ENCODE results near the gene FARS2. TPM values are rescaled to one million over a fixed set of nuclear protein-coding genes. Genes with fewer than 3 reads are reported as not detected.

The FARS2 gene
- total RNA-seq, 1 donor from 2014 or later, result 23.3 TPM

- no peaks in the 10 kb centered on the region for H3K4me1 Mint-ChIP-seq
- peaks cover 4% of the 10 kb centered on the region for H3K9me3 Mint-ChIP-seq
- H3K27ac Mint-ChIP-seq (ENCODE audit: unreplicated experiment), result no peak overlapping the region
- no peak overlapping the region for H3K4me3 Mint-ChIP-seq
- no peak for DNase-seq (ENCODE audit: low read depth, low spot score)
- no peaks in the 10 kb centered on the region for H3K27me3 Mint-ChIP-seq (ENCODE audit: low read depth)
- H3K36me3 Mint-ChIP-seq (ENCODE audit: low read depth), result no peaks in the 10 kb centered on the region
- no peak for TF ChIP-seq CTCF (conservative IDR thresholded peaks at IDR 0.05)
Measured at GRCh38 chr6:5365436-5366195, 104.3 kb downstream of the FARS2 start.

- Mint-ChIP-seq H3K4me3 (no peak overlapping the region), H3K36me3 (ENCODE audit: low read depth) (no peaks in the 10 kb centered on the region), H3K9me3 (peaks cover 4% of the 10 kb centered on the region), H3K27me3 (ENCODE audit: low read depth) (no peaks in the 10 kb centered on the region), H3K4me1 (no peaks in the 10 kb centered on the region), H3K27ac (ENCODE audit: unreplicated experiment) (no peak overlapping the region)
- TF ChIP-seq CTCF (conservative IDR thresholded peaks at IDR 0.05), result no peak
- DNase-seq (ENCODE audit: low read depth, low spot score), result no peak
Measured at GRCh38 chr6:5366941-5367340, 105.6 kb downstream of the FARS2 start.

GRCh38 chr6:5367510-5367909 lies 106.2 kb downstream of the FARS2 start:
- DNase-seq (ENCODE audit: low read depth, low spot score), result no peak
- Mint-ChIP-seq H3K36me3 (ENCODE audit: low read depth) (no peaks in the 10 kb centered on the region), H3K4me3 (no peak overlapping the region), H3K27me3 (ENCODE audit: low read depth) (no peaks in the 10 kb centered on the region), H3K9me3 (peaks cover 4% of the 10 kb centered on the region), H3K27ac (ENCODE audit: unreplicated experiment) (no peak overlapping the region), H3K4me1 (no peaks in the 10 kb centered on the region)
- no peak for TF ChIP-seq CTCF (conservative IDR thresholded peaks at IDR 0.05)

- Mint-ChIP-seq H3K4me3 (no peak overlapping the region), H3K27me3 (ENCODE audit: low read depth) (no peaks in the 10 kb centered on the region), H3K9me3 (no peaks in the 10 kb centered on the region), H3K36me3 (ENCODE audit: low read depth) (no peaks in the 10 kb centered on the region), H3K4me1 (peaks cover 3% of the 10 kb centered on the region), H3K27ac (ENCODE audit: unreplicated experiment) (no peak overlapping the region)
- no peak for DNase-seq (ENCODE audit: low read depth, low spot score)
- no peak for TF ChIP-seq CTCF (conservative IDR thresholded peaks at IDR 0.05)
Measured at GRCh38 chr6:5373430-5373829, 112.1 kb downstream of the FARS2 start.

- Mint-ChIP-seq H3K36me3 (ENCODE audit: low read depth) (peaks cover 5% of the 10 kb centered on the region), H3K27me3 (ENCODE audit: low read depth) (no peaks in the 10 kb centered on the region), H3K4me1 (peaks cover 5% of the 10 kb centered on the region), H3K27ac (ENCODE audit: unreplicated experiment) (no peak overlapping the region), H3K4me3 (no peak overlapping the region), H3K9me3 (no peaks in the 10 kb centered on the region)
- DNase-seq (ENCODE audit: low read depth, low spot score), result no peak
- TF ChIP-seq CTCF (conservative IDR thresholded peaks at IDR 0.05), result no peak
Measured at GRCh38 chr6:5378331-5378730, 117.0 kb downstream of the FARS2 start.

All from neural crest cell (in vitro differentiated cells).